SU-DHL-6 (cell line): ENCODE measurements around the gene TMEM273.

Experiments used
- H2AFZ ChIP-seq: fragments of 200-600 bp; sonication (generic); 2 replicates; pipeline ENCODE4 v1.6.1; 2014; ENCODE audit warnings: low read depth, mild to moderate bottlenecking, moderate library complexity, mixed read lengths, antibody characterized with exemption, low read length; ENCODE audit not compliant: severe bottlenecking
- H3F3A ChIP-seq: fragments of 200-600 bp; shearing (Covaris generic); 2 replicates; pipeline ENCODE4 v1.6.0; 2016; ENCODE audit warnings: antibody characterized with exemption, mild to moderate bottlenecking; ENCODE audit not compliant: insufficient read depth
- H3K27ac ChIP-seq: fragments of 200-600 bp; sonication (generic); 2 replicates; pipeline ENCODE4 v1.5.1; 2016; ENCODE audit warnings: low read depth, mild to moderate bottlenecking, low read length, moderate library complexity, mixed read lengths
- H3K27me3 ChIP-seq: fragments of 200-600 bp; sonication (generic), shearing (Covaris generic); 2 replicates; pipeline ENCODE4 v1.6.0; 2014; ENCODE audit warnings: mild to moderate bottlenecking, low read length
- H3K36me3 ChIP-seq: fragments of 200-600 bp; sonication (generic); 2 replicates; pipeline ENCODE4 v1.6.1; 2014; ENCODE audit warnings: mild to moderate bottlenecking, low read length, mixed read lengths
- H3K4me2 ChIP-seq: fragments of 300-600, 200-600 bp; shearing (Covaris generic), sonication (generic); 2 replicates; pipeline ENCODE4 v1.6.0; 2014; ENCODE audit warnings: low read length, low read depth, mild to moderate bottlenecking; ENCODE audit not compliant: poor library complexity, severe bottlenecking
- H3K4me3 ChIP-seq: fragments of 200-600 bp; sonication (generic); 2 replicates; pipeline ENCODE4 v1.5.1; 2014; ENCODE audit warnings: antibody characterized with exemption, low read length, mild to moderate bottlenecking, mixed read lengths; ENCODE audit not compliant: insufficient read depth, poor library complexity, severe bottlenecking
- H3K79me2 ChIP-seq: fragments of 200-600 bp; sonication (generic); 2 replicates; pipeline ENCODE4 v1.6.1; 2014; ENCODE audit warnings: mild to moderate bottlenecking, low read length, moderate library complexity; ENCODE audit not compliant: insufficient read depth
- H3K9ac ChIP-seq: fragments of 200-600 bp; sonication (generic); 2 replicates; pipeline ENCODE4 v1.7.0; 2014; ENCODE audit warnings: mild to moderate bottlenecking, low read length
- H3K9me2 ChIP-seq: fragments of 200-600 bp; sonication (generic); replicated peaks from 2 replicates; pipeline ENCODE4 v1.6.1; 2014; ENCODE audit warnings: low read length; ENCODE audit not compliant: insufficient read depth
- H3K9me3 ChIP-seq: fragments of 200-600 bp; sonication (generic); 2 replicates; pipeline ENCODE4 v1.6.1; 2014; ENCODE audit warnings: low read length, mixed read lengths; ENCODE audit not compliant: insufficient read depth
- H4K20me1 ChIP-seq: fragments of 200-600 bp; sonication (generic); 2 replicates; pipeline ENCODE4 v1.6.1; 2014; ENCODE audit warnings: low read depth, mild to moderate bottlenecking, antibody characterized with exemption, low read length, moderate library complexity, mixed read lengths
- CTCF ChIP-seq: fragments of 200-600 bp; sonication (generic); IDR thresholded peaks from one replicate; pipeline ENCODE4 v1.5.1; 2017; ENCODE audit warnings: antibody characterized with exemption, mild to moderate bottlenecking, low read length, moderate library complexity; ENCODE audit not compliant: insufficient read depth, poor library complexity, severe bottlenecking
- EZH2phosphoT487 ChIP-seq: fragments of 200-600 bp; sonication (generic), shearing (Covaris generic); conservative IDR thresholded peaks from 2 replicates; pipeline ENCODE4 v1.6.1; 2018; ENCODE audit warnings: mild to moderate bottlenecking, antibody characterized with exemption, low read length, moderate library complexity, mixed read lengths

TMEM273 gene

DNA sequence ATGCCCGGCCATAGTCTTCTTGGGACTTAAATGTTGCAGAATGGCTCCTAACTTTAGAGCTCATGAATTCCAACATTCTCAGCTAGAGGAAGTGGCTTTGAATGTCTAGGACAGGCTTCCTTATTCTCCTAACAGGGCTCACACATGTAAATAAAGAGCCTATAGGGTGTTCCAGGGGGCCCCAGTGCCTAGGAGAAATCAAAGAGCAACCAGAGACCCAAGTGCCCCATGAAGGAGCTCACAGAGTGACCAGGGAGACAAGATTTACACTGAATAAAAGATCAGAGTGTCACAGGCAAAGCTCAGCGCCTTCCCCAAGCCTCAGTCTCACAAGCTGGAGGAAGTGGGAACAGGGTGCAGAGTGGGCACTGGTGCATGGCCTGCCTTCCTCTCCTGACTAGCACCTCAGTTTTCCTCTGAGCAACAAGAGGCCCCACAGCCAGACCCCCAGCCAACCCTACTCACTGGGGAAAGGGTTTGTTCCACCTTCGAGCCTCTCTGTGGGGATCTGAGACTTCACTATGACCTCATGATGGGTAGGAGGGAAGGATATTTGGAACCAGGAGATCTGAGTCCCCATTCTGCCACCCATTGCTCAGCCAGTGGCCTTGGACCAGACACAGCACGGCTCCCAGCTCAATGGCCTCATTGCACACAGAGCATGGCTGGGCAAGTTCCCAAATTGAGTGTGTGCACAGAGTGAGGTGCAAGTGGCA, 16.0 kb downstream of the TMEM273 start:
- no peaks in the 10 kb centered on the region for H3F3A ChIP-seq
- H3K27me3 ChIP-seq, result no peaks in the 10 kb centered on the region
- no peak overlapping the region for H3K9ac ChIP-seq
- H3K4me2 ChIP-seq, result no peak overlapping the region
- no peaks in the 10 kb centered on the region for H3K9me3 ChIP-seq
- no peaks in the 10 kb centered on the region for H3K9me2 ChIP-seq
- no peaks in the 10 kb centered on the region for H4K20me1 ChIP-seq
- H2AFZ ChIP-seq, result no peak overlapping the region
- H3K27ac ChIP-seq, result no peak overlapping the region
- no peaks in the 10 kb centered on the region for H3K79me2 ChIP-seq
- H3K4me3 ChIP-seq, result no peak overlapping the region
- TF ChIP-seq CTCF (no peak), EZH2phosphoT487 (no peak)
- H3K36me3 ChIP-seq, result no peaks in the 10 kb centered on the region

- H3K36me3 ChIP-seq, result no peaks in the 10 kb centered on the region
- H3K79me2 ChIP-seq, result no peaks in the 10 kb centered on the region
- no peaks in the 10 kb centered on the region for H3K9me3 ChIP-seq
- no peak overlapping the region for H3K4me2 ChIP-seq
- H4K20me1 ChIP-seq, result no peaks in the 10 kb centered on the region
- no peak overlapping the region for H3K4me3 ChIP-seq
- no peak overlapping the region for H2AFZ ChIP-seq
- H3K9ac ChIP-seq, result no peak overlapping the region
- no peaks in the 10 kb centered on the region for H3K9me2 ChIP-seq
- no peaks in the 10 kb centered on the region for H3F3A ChIP-seq
- H3K27ac ChIP-seq, result no peak overlapping the region
- TF ChIP-seq EZH2phosphoT487 (no peak), CTCF (no peak)
- no peaks in the 10 kb centered on the region for H3K27me3 ChIP-seq
Observed at GRCh38 chr10:49171326-49172060, 16.7 kb downstream of the TMEM273 start.

DNA sequence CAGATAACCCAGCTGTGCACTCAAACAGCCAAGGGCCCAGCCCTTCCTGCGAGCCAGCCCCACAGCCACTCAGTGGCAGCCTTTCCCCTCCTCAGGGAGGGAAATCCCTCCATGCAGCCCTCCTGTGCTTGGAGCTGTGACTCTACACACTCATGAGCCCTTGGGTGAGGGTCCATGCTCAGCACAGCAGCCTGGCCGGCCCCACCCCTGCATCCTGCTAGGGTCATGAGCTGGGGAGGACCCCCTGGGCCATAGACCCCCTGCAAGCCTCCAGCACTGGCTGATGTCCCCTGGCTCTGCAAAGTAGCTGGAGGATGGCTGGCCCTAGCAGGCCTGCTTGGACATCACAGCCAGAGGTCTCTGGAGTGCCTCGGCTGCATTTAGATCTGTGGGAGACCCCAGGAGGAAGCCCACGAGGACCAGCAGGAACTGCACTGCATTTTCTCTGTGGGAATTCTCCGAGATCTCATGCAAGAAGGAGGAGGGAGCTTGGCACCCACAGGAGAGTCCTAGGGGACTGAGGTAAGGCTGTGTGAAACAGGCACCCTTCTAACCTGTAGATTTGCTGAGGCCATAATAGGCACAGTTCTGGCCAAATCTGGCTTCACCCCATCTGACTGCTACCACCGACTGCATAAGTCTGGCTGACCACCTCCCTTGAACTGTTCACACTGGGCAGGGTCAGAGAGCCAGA, 17.4 kb downstream of the TMEM273 start:
- Histone ChIP-seq H3K79me2 (no peaks in the 10 kb centered on the region), H3K9me3 (no peaks in the 10 kb centered on the region), H3K4me3 (no peak overlapping the region), H4K20me1 (no peaks in the 10 kb centered on the region), H3F3A (no peaks in the 10 kb centered on the region), H3K36me3 (no peaks in the 10 kb centered on the region), H3K27ac (no peak overlapping the region), H3K4me2 (no peak overlapping the region), H2AFZ (no peak overlapping the region), H3K9ac (no peak overlapping the region), H3K27me3 (no peaks in the 10 kb centered on the region), H3K9me2 (no peaks in the 10 kb centered on the region)
- TF ChIP-seq EZH2phosphoT487 (no peak), CTCF (no peak)
